Measurements from ENCODE around the gene CAPS2.

The CAPS2 gene

GRCh38 chr12:75291014-75291413, 39.1 kb downstream of the CAPS2 start:
- TF ChIP-seq CTCF (IDR thresholded peaks at IDR 0.05) = no peak
- no peak for DNase-seq
- no peak overlapping the region for H3K4me3 ChIP-seq
- intact Hi-C loops (cut with DNase I; ENCODE audit: low total_unique reads) = no loop called here
- no peak overlapping the region for H3K27ac ChIP-seq
- H3K27me3 ChIP-seq = no peaks in the 10 kb centered on the region
- no peaks in the 10 kb centered on the region for H3K9me3 ChIP-seq
- H3K4me1 ChIP-seq = no peaks in the 10 kb centered on the region
- H3K36me3 ChIP-seq = no peaks in the 10 kb centered on the region

GRCh38 chr12:75289753-75290152, 40.4 kb downstream of the CAPS2 start:
- intact Hi-C loops (cut with DNase I; ENCODE audit: low total_unique reads) = no loop called here
- Histone ChIP-seq H3K27ac (no peak overlapping the region), H3K36me3 (no peaks in the 10 kb centered on the region), H3K4me3 (no peak overlapping the region), H3K27me3 (no peaks in the 10 kb centered on the region), H3K9me3 (no peaks in the 10 kb centered on the region), H3K4me1 (no peaks in the 10 kb centered on the region)
- no peak for DNase-seq
- TF ChIP-seq CTCF (IDR thresholded peaks at IDR 0.05) = no peak

GRCh38 chr12:75288860-75289259, 41.3 kb downstream of the CAPS2 start:
- H3K27ac ChIP-seq = no peak overlapping the region
- no peak for DNase-seq
- no peaks in the 10 kb centered on the region for H3K4me1 ChIP-seq
- no peaks in the 10 kb centered on the region for H3K36me3 ChIP-seq
- no peak for TF ChIP-seq CTCF (IDR thresholded peaks at IDR 0.05)
- intact Hi-C loops (cut with DNase I; ENCODE audit: low total_unique reads) = no loop called here
- H3K9me3 ChIP-seq = no peaks in the 10 kb centered on the region
- no peak overlapping the region for H3K4me3 ChIP-seq
- H3K27me3 ChIP-seq = no peaks in the 10 kb centered on the region

GRCh38 chr12:75275702-75276101, 54.4 kb downstream of the CAPS2 start:
- H3K36me3 ChIP-seq = no peaks in the 10 kb centered on the region
- no peaks in the 10 kb centered on the region for H3K4me1 ChIP-seq
- intact Hi-C loops (cut with DNase I; ENCODE audit: low total_unique reads) = no loop called here
- H3K9me3 ChIP-seq = no peaks in the 10 kb centered on the region
- TF ChIP-seq CTCF (IDR thresholded peaks at IDR 0.05) = no peak
- H3K27ac ChIP-seq = no peak overlapping the region
- no peak overlapping the region for H3K4me3 ChIP-seq
- no peak for DNase-seq
- no peaks in the 10 kb centered on the region for H3K27me3 ChIP-seq

- TF ChIP-seq CTCF (IDR thresholded peaks at IDR 0.05) = no peak
- H3K27me3 ChIP-seq = no peaks in the 10 kb centered on the region
- intact Hi-C loops (cut with DNase I; ENCODE audit: low total_unique reads) = no loop called here
- no peak overlapping the region for H3K4me3 ChIP-seq
- no peaks in the 10 kb centered on the region for H3K36me3 ChIP-seq
- no peaks in the 10 kb centered on the region for H3K4me1 ChIP-seq
- DNase-seq = no peak
- H3K27ac ChIP-seq = no peak overlapping the region
- H3K9me3 ChIP-seq = no peaks in the 10 kb centered on the region
Observed at GRCh38 chr12:75271576-75271975, 58.5 kb downstream of the CAPS2 start.

- no peaks in the 10 kb centered on the region for H3K27me3 ChIP-seq
- H3K36me3 ChIP-seq = no peaks in the 10 kb centered on the region
- DNase-seq = no peak
- H3K4me1 ChIP-seq = no peaks in the 10 kb centered on the region
- H3K9me3 ChIP-seq = peaks cover 0 to 8% (median 0%) of the 10 kb centered on the region in 3 donors
- no peak for TF ChIP-seq CTCF (IDR thresholded peaks at IDR 0.05)
- H3K27ac ChIP-seq = no peak overlapping the region
- intact Hi-C loops (cut with DNase I; ENCODE audit: low total_unique reads) = no loop called here
- no peak overlapping the region for H3K4me3 ChIP-seq
Observed at GRCh38 chr12:75270157-75270556, 60.0 kb downstream of the CAPS2 start.
